ENCODE data around the gene DUOXA2. TPM values are rescaled to one million over a fixed set of nuclear protein-coding genes. Genes with fewer than 3 reads are reported as not detected.

The DUOXA2 gene
- polyA plus RNA-seq, 1 donor (not counting 4 experiments of a cell fraction or from before 2014, with no cell fraction given) = not detected

GRCh38 chr15:45118131-45118588 is 4.0 kb downstream of the DUOXA2 start:
- Histone ChIP-seq H3K9me3 (ENCODE audit: control insufficient read depth, low read depth, low read length) (no peaks in the 10 kb centered on the region), H4K20me1 (ENCODE audit: control insufficient read depth, extremely low read depth, insufficient read depth, low read length) (peaks cover 8% of the 10 kb centered on the region), H3K9ac (ENCODE audit: control insufficient read depth, extremely low read depth, insufficient read depth, low read length) (no peak overlapping the region), H3K9me1 (ENCODE audit: control insufficient read depth, extremely low read depth, insufficient read depth, low read length) (no peaks in the 10 kb centered on the region), H2AFZ (ENCODE audit: control insufficient read depth, low read length) (no peak overlapping the region), H3K27me3 (ENCODE audit: control insufficient read depth, extremely low read depth, insufficient read depth, low read length) (peaks cover 47% of the 10 kb centered on the region), H3K27ac (ENCODE audit: control insufficient read depth, insufficient read depth, low read length) (no peak overlapping the region), H3K36me3 (ENCODE audit: control insufficient read depth in 2 of 2, extremely low read depth in 1 of 2, insufficient read depth in 2 of 2, low read length in 2 of 2) (peaks cover 0 to 3% of the 10 kb centered on the region in 2 experiments), H3K79me2 (ENCODE audit: control insufficient read depth, insufficient read depth, low read length) (no peaks in the 10 kb centered on the region), H3K4me2 (ENCODE audit: control insufficient read depth, extremely low read depth, insufficient read depth, low read depth, low read length) (peak overlapping the region; percentile 48), H3K4me3 (ENCODE audit: control insufficient read depth in 2 of 3, extremely low read depth in 1 of 3, insufficient read depth in 2 of 3, low read depth in 1 of 3, low read length in 3 of 3) (no peak overlapping the region), H3K4me1 (ENCODE audit: control insufficient read depth, extremely low read depth, insufficient read depth, low read length) (peaks cover 14% of the 10 kb centered on the region)
- DNase-seq (ENCODE audit: low read depth, low spot score) (peak; percentile 60), FAIRE-seq (peak; percentile 83)
- TF ChIP-seq EZH2 (IDR thresholded peaks at IDR 0.05; ENCODE audit: low read length) (no peak), CTCF (optimal IDR thresholded peaks at IDR 0.05 in 1 of 3, IDR thresholded peaks at IDR 0.05 in 1 of 3, conservative IDR thresholded peaks at IDR 0.05 in 1 of 3; ENCODE audit: extremely low read depth in 1 of 3, insufficient read depth in 2 of 3, low read length in 3 of 3) (peak; percentile 99 to 100 (median 100))
- dilution Hi-C loops (cut with MboI; ENCODE audit: extremely low pct_ligation_motif_present, low sequenced_read_pairs) = no loop called here

GRCh38 chr15:45118996-45119395 is 4.9 kb downstream of the DUOXA2 start:
- Histone ChIP-seq H3K9me1 (ENCODE audit: control insufficient read depth, extremely low read depth, insufficient read depth, low read length) (no peaks in the 10 kb centered on the region), H4K20me1 (ENCODE audit: control insufficient read depth, extremely low read depth, insufficient read depth, low read length) (peaks cover 6% of the 10 kb centered on the region), H2AFZ (ENCODE audit: control insufficient read depth, low read length) (no peak overlapping the region), H3K36me3 (ENCODE audit: control insufficient read depth in 2 of 2, extremely low read depth in 1 of 2, insufficient read depth in 2 of 2, low read length in 2 of 2) (peaks cover 0 to 3% of the 10 kb centered on the region in 2 experiments), H3K4me3 (ENCODE audit: control insufficient read depth in 2 of 3, extremely low read depth in 1 of 3, insufficient read depth in 2 of 3, low read depth in 1 of 3, low read length in 3 of 3) (no peak overlapping the region), H3K9me3 (ENCODE audit: control insufficient read depth, low read depth, low read length) (no peaks in the 10 kb centered on the region), H3K4me1 (ENCODE audit: control insufficient read depth, extremely low read depth, insufficient read depth, low read length) (peaks cover 14% of the 10 kb centered on the region), H3K27ac (ENCODE audit: control insufficient read depth, insufficient read depth, low read length) (no peak overlapping the region), H3K79me2 (ENCODE audit: control insufficient read depth, insufficient read depth, low read length) (no peaks in the 10 kb centered on the region), H3K27me3 (ENCODE audit: control insufficient read depth, extremely low read depth, insufficient read depth, low read length) (peaks cover 39% of the 10 kb centered on the region), H3K9ac (ENCODE audit: control insufficient read depth, extremely low read depth, insufficient read depth, low read length) (no peak overlapping the region), H3K4me2 (ENCODE audit: control insufficient read depth, extremely low read depth, insufficient read depth, low read depth, low read length) (no peak overlapping the region)
- FAIRE-seq = no peak
- dilution Hi-C loops (cut with MboI; ENCODE audit: extremely low pct_ligation_motif_present, low sequenced_read_pairs) = no loop called here
- DNase-seq (ENCODE audit: low read depth, low spot score) = no peak
- TF ChIP-seq EZH2 (IDR thresholded peaks at IDR 0.05; ENCODE audit: low read length) (no peak), CTCF (optimal IDR thresholded peaks at IDR 0.05 in 1 of 3, IDR thresholded peaks at IDR 0.05 in 1 of 3, conservative IDR thresholded peaks at IDR 0.05 in 1 of 3; ENCODE audit: extremely low read depth in 1 of 3, insufficient read depth in 2 of 3, low read length in 3 of 3) (no peak)

All from keratinocyte (primary cell).